GM04503 (cell line): Measurements from ENCODE around the gene CABS1.

Experiments
- DNase-seq: peaks from one replicate; pipeline ENCODE4 v3.0.0-alpha.2; 2012; ENCODE audit warnings: low read depth

CABS1 gene

GRCh38 chr4:70382691-70383181 lies 48.0 kb downstream of the CABS1 start, which contains the start of gene SMR3B:
Gene SMR3B, plus strand, starts transcription at chr4:70383131. Its CDS starts 1,380 bp downstream, at chr4:70384511.
- no peak for DNase-seq
